PC-3 (cell line): ENCODE measurements around the gene CTNNA3.

Experiments
- EZH2 ChIP-seq: fragments of 300-600 bp; sonication (generic); IDR thresholded peaks from one replicate; pipeline ENCODE4 v1.6.1; 2017; ENCODE audit warnings: antibody characterized with exemption, mild to moderate bottlenecking, low read length; ENCODE audit not compliant: unreplicated experiment
- EZH2phosphoT487 ChIP-seq: fragments of 300-600 bp; sonication (generic); IDR thresholded peaks from 2 replicates; pipeline ENCODE4 v1.6.1; 2018; ENCODE audit warnings: mild to moderate bottlenecking, antibody characterized with exemption, low read length, borderline replicate concordance
- TF ChIP-seq, protein P1 (sequence below): fragments of 300-600 bp; sonication (generic); conservative IDR thresholded peaks from 2 replicates; pipeline ENCODE4 v1.5.1; 2017; ENCODE audit warnings: antibody characterized with exemption, low read depth, mild to moderate bottlenecking, low read length

DNA sequence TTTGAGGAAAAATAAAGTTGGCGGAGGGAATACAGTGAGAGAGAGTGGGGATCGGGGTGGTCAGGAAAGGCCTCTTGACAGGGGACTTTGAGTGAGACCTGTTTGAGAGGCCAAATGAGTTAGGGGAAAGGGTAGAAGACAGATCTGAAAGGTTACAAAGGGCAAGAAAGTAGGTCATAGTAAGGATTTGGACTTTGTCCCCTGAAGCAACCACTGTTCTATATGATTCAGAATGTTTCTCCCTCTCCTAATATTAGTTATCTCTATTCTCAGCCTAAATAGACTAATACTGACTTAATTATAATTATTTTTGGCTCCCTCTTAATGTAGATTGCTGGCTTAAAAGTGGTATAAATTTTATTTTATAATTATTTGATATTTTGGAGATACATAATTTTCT, 88.0 kb downstream of the CTNNA3 start:
- TF ChIP-seq, protein P1, sequence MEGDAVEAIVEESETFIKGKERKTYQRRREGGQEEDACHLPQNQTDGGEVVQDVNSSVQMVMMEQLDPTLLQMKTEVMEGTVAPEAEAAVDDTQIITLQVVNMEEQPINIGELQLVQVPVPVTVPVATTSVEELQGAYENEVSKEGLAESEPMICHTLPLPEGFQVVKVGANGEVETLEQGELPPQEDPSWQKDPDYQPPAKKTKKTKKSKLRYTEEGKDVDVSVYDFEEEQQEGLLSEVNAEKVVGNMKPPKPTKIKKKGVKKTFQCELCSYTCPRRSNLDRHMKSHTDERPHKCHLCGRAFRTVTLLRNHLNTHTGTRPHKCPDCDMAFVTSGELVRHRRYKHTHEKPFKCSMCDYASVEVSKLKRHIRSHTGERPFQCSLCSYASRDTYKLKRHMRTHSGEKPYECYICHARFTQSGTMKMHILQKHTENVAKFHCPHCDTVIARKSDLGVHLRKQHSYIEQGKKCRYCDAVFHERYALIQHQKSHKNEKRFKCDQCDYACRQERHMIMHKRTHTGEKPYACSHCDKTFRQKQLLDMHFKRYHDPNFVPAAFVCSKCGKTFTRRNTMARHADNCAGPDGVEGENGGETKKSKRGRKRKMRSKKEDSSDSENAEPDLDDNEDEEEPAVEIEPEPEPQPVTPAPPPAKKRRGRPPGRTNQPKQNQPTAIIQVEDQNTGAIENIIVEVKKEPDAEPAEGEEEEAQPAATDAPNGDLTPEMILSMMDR, result no peak
- TF ChIP-seq EZH2phosphoT487 (no peak), EZH2 (no peak)
